ENCODE results near the gene MKLN1.
"Not testable (repeated sequence)": the region's sequence is repeated elsewhere in the genome, so short reads cannot be mapped to it uniquely, and the experiment has no call there.

MKLN1 gene

GRCh38 chr7:131462059-131462458 is 134.4 kb downstream of the MKLN1 start:
- no peak for DNase-seq (ENCODE audit: low spot score)
- no peak for TF ChIP-seq CTCF (IDR thresholded peaks at IDR 0.05; ENCODE audit: extremely low read depth, missing control alignments)

GRCh38 chr7:131462715-131463114 is 135.0 kb downstream of the MKLN1 start:
- DNase-seq (ENCODE audit: low spot score) = not testable (repeated sequence)

- TF ChIP-seq CTCF (IDR thresholded peaks at IDR 0.05; ENCODE audit: extremely low read depth, missing control alignments) = no peak
- no peak for DNase-seq (ENCODE audit: low spot score)
Observed at GRCh38 chr7:131466735-131467365, 139.2 kb downstream of the MKLN1 start.

DNA sequence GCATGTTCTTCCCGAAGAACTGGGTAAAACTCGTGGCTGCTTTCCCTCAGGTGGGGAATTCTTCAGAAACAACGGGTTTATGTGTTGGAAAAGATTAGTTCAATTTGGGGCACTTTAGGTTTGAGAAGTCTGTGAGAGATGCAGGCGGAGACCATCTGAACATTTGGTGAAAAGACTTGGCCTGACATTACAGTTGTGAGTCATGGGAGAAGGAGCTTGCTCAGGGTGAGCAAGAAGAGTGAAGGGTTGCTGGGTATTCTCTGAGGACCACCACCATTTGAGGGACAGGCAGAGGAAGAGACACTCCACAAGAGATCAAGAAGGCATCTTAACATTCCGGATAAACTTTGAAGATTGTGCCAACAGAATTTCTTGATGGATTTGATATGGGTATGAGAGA is 140.1 kb downstream of the MKLN1 start:
- no peak for TF ChIP-seq CTCF (IDR thresholded peaks at IDR 0.05; ENCODE audit: extremely low read depth, missing control alignments)
- DNase-seq (ENCODE audit: low spot score) = no peak

- DNase-seq (ENCODE audit: low spot score) = no peak
- no peak for TF ChIP-seq CTCF (IDR thresholded peaks at IDR 0.05; ENCODE audit: extremely low read depth, missing control alignments)
Observed at GRCh38 chr7:131471250-131472004, 143.8 kb downstream of the MKLN1 start.

DNA sequence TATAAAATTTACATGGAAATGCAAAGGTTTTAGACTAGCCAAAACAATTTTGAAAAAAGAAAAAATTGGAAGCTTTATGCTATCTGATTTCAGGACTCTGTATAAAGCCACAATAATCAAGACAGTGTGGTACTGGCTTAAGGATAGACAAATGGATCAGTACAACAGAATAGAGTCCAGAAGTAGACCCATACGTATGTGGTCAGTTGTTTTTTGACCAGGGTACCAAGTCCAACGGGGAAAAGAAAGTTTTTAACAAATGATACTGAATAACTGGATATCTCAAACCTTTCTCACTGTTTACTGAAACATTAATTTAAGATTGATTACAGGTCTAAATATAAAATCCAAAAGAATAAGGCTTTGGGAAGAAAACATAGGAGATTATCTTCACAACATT is 149.1 kb downstream of the MKLN1 start:
- no peak for TF ChIP-seq CTCF (IDR thresholded peaks at IDR 0.05; ENCODE audit: extremely low read depth, missing control alignments)

DNA sequence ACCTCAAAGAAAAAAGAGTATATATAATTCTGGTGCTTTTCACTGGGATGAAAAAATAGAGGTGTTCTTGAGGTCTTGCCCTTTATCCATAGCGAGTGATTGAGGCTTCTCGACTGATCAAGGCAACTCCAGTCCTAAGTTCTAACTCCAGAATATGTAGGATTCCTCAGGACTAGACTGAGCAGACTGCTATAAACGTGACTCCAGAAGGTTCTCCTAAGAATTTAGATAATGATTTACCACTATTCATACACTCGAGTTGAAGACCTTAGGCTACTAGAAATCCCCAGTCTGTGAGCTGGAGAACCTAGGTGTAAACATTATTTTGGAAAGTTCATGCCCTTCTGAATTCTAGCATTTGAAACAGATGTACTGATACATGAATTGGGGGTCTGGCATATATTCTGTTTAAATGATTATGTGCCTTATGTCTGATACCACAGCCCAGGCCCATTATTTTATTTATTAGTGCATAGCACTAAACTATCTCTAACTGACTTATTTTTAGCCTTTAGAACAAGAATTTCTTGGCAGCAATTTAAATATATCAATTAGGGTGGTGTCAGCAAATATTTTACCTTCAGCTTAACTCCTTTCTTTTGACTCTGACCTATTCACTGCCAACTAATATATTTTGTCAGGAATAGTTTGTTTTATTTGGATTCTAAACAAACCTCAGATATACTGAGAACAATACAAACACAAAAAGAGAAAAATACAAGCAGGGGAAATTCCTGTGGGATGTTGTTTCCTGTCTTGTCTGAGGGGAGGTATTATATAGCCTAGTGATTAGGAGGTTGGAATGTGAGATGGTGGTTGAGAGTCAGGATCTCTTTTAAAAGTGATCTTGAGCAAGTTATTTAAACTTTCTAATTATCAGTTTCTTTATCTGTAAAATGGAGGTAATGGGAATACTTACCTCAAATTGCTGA is 153.0 kb downstream of the MKLN1 start:
- no peak for TF ChIP-seq CTCF (IDR thresholded peaks at IDR 0.05; ENCODE audit: extremely low read depth, missing control alignments)
- DNase-seq (ENCODE audit: low spot score) = no peak

More for the DNA sequence above, 149.1 kb downstream of the MKLN1 start:
- no peak for DNase-seq (ENCODE audit: low spot score)
